ENCODE data around the gene PDE10A.
"Not testable (repeated sequence)": the region's sequence is repeated elsewhere in the genome, so short reads cannot be mapped to it uniquely, and the experiment has no call there.

PDE10A gene

GRCh38 chr6:165618891-165619290, 44.1 kb downstream of the PDE10A start:
- FAIRE-seq, result not testable (repeated sequence)

GRCh38 chr6:165618241-165618640, 44.8 kb downstream of the PDE10A start:
- no peak for FAIRE-seq

- FAIRE-seq, result no peak
Measured at GRCh38 chr6:165617528-165617927, 45.5 kb downstream of the PDE10A start.

GRCh38 chr6:165616116-165616515, 46.9 kb downstream of the PDE10A start:
- FAIRE-seq, result no peak

GRCh38 chr6:165615636-165616035, 47.4 kb downstream of the PDE10A start:
- FAIRE-seq, result no peak

GRCh38 chr6:165611294-165611693, 51.7 kb downstream of the PDE10A start:
- FAIRE-seq, result no peak

- not testable (repeated sequence) for FAIRE-seq
Measured at GRCh38 chr6:165608577-165608976, 54.5 kb downstream of the PDE10A start.

- no peak for FAIRE-seq
Measured at GRCh38 chr6:165606740-165607008, 56.4 kb downstream of the PDE10A start.

GRCh38 chr6:165605901-165606739, 56.9 kb downstream of the PDE10A start:
- no peak for FAIRE-seq

GRCh38 chr6:165605182-165605875, 57.7 kb downstream of the PDE10A start:
- FAIRE-seq, result no peak

- FAIRE-seq, result no peak
Measured at GRCh38 chr6:165602291-165602690, 60.8 kb downstream of the PDE10A start.

GRCh38 chr6:165600606-165601005, 62.4 kb downstream of the PDE10A start:
- FAIRE-seq, result no peak

- no peak for FAIRE-seq
Measured at GRCh38 chr6:165599596-165600487, 63.2 kb downstream of the PDE10A start.

- no peak for FAIRE-seq
Measured at GRCh38 chr6:165599121-165599520, 63.9 kb downstream of the PDE10A start.

- no peak for FAIRE-seq
Measured at GRCh38 chr6:165597821-165598220, 65.2 kb downstream of the PDE10A start.

- FAIRE-seq, result no peak
Measured at GRCh38 chr6:165594584-165595333, 68.3 kb downstream of the PDE10A start.

- not testable (repeated sequence) for FAIRE-seq
Measured at GRCh38 chr6:165592947-165593346, 70.1 kb downstream of the PDE10A start.

- FAIRE-seq, result no peak
Measured at GRCh38 chr6:165588515-165588914, 74.5 kb downstream of the PDE10A start.

- FAIRE-seq, result no peak
Measured at GRCh38 chr6:165587206-165587605, 75.8 kb downstream of the PDE10A start.

GRCh38 chr6:165586706-165587105, 76.3 kb downstream of the PDE10A start:
- FAIRE-seq, result no peak

GRCh38 chr6:165585060-165585459, 78.0 kb downstream of the PDE10A start:
- no peak for FAIRE-seq

GRCh38 chr6:165584541-165584940, 78.5 kb downstream of the PDE10A start:
- FAIRE-seq, result no peak

GRCh38 chr6:165581678-165582077, 81.4 kb downstream of the PDE10A start:
- FAIRE-seq, result no peak

All from endometrium (tissue), 2 donors.